Stimulated activated naive CD4-positive, alpha-beta T cell (primary cell): ENCODE results near the gene DLG2.

Experiments
- DNase-seq, 6 experiments: peaks; one replicate each; lab custom pipeline; 2025; lab: John Stamatoyannopoulos, UW

Gene DLG2

DNA sequence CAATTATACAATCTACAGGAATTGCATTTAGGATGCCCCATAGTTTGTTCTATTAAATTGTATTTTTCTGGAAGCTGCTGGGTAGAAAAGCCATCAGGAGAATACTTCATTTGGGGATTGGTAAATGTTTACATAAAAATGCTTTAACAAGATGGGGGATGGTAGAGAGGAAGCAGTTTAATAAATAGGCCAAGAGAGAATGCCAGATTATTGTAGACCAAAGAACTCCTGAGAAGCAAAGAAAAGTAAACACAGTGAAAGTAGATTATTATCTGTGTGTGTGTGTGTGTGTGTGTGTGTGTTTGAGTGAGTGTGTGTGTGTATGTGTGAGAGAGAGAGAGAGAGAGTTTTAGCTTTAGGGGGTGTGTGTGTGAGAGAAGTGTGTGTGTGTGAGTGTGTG is 1520.6 kb downstream of the DLG2 start:
- no peak for DNase-seq

DNA sequence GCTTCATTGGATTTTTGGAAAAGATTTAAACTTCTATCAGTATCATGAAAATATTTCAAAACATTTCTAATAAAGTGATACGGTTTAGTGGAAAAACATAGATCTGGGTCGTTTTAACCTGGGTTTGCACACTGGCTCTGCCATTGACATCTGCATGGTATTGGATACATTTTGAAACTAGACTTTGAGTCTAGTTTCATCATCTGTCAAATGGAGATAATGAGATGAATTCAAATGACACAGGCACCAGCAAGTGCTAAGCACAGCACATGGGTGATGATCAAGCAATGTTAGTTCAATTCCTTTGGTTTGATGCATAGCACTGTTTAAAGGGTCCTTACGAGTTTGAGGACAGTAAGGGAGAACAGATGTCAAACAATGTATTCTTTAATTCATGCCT is 1522.0 kb downstream of the DLG2 start:
- no peak for DNase-seq

DNA sequence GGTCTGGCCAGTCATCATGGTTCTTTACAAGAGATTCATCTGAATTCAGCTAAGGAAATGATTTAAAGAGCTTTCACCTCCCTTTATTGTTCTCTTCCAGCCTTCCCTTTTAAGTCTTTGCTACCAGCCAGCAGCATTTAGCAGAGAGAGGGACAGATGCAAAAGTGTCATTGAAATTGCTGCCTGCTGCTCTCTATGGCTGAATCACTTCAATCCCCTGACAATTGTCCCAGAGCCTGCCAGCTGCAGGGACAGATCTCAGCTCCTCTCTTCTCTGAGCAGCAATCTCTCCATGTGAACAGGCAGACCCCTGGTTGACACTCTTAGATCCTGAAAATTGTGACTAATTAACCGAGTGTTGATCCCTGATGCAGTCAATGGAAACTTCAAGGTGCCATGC is 1524.0 kb downstream of the DLG2 start:
- DNase-seq: no peak

DNA sequence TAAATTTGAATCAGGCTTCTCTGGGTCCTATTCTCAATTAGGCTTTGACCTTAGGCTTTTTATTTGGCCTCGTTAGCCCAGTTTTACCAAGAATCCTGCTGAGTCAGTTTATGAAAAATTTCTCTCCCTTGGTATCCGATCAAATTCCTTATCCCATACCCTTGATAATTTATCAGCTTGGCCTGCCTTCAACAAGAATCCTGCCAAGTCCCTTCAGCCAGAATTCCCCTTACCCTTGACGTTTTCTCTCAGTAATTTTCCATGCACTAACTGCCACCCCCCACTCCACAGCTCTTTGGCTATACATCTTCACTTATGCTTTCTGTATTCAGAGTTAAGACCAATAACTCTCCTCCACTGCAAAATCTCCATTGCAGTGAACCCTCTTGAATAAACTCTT is 1530.0 kb downstream of the DLG2 start:
- DNase-seq: no peak

DNA sequence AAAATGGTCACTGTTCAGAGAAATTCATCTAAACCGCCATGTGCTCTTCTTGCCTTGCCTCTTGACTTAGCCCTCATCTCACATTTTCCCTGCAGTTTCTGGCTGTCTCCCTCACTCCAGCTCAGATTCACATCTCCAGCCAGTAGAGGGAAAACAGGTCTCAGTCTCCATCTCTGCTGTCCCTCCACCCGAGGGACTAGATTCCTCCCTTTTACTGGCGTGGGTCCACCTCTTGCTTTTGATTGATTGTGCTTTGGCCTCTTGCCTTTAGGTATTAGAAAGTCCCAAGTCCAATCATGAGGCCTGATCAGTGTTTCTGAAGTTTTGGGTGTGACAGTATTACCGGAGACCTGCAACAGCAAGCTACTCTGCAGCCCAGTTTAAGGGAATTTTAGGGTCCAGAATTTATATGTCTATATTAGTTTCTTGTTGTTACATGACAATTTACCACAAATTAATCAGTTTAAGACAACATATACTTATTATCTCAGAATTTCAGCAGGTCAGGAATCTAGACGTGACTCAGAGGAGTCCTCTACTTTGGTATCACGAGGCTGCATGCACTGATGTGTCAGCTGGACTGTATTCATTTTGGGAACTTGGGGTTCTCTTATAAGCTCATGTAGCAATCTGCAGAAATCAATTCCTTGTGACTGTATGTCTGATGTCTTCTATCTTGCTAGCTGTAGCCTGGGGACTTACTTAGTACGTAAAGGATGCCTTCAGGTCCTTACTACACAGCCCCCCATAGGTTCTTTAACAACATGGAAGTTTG is 1535.7 kb downstream of the DLG2 start:
- no peak for DNase-seq

DNA sequence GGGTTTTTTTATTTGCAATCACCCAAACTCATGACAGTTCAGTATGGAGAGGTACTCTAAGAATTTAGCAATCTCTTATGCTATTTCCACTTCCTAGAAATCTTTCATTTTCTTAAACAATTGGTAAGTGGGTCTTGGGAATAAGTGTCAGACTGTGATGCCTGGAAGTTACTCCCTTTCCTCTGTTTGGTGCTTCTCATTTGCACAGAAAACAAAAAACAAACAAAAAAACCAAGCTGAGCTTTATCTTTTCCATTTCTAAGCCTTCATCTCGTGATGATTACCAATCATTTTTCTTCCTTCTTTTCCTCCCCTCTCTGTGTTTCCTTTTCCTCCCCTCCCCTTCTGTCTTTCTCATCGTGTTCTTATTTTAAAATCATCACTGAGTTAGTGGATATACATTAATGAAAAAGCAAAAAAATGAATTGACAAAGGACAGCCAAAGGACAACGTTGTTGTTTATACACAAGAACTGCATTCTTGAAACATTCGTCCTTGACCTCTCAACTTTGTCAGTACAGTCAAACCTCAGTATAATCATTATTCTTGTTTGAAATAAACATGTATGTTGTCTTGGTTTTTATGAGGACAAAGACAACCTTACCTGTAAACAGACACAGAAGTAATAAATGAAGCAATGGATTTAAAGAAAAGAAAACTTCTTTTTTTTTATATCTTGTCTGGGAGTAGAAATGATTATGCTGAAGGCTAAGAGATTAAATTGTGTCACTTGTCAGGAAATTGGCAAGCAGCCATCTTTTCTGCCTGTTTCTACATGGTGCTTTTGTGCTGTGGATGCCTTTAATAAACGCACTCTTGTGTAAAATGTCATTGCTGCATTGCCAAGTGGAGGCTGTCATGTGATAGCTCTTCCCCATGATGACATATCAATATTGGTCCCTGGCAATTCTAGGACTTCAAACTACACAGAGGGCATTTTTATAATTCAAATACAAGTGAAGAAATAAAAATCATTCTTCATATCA is 1537.8 kb downstream of the DLG2 start:
- DNase-seq: no peak

DNA sequence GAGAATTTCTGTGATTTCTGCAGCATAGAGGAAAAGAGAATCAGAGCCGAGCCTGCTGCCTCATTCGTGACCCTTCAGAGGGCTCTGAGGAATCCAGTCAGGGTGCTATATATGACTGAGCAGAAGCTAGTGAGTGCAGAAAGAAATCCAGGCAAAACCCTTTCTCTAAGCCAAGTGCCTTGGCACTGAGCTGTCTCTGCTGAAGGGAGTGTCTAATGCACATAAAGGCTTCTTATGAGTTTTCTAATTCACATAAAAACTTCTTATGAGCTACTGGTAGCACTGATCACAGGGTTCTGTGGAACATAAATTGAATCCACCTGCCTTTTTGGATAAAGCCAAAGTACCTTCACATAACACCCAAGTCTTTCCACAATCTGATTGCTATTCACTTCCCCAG is 1555.3 kb downstream of the DLG2 start:
- no peak for DNase-seq

DNA sequence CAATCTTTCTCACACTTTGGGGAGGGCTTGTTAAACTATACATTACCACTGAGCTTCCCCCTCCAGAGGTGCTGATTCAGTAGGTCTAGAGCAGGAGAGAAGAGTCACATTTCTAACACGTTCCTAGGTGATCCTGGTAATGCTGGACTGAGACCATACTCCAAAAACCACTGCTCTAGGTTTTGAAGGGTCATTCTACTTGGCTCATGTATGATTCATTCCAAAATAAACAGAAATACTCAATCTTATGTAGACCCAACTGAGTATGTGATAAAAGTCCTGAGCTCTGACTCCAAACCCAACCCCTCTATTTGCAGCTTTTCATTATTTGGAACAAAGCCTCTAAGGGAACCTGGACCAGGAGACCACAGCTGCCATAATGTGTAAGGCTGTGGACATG is 1558.1 kb downstream of the DLG2 start:
- no peak for DNase-seq

DNA sequence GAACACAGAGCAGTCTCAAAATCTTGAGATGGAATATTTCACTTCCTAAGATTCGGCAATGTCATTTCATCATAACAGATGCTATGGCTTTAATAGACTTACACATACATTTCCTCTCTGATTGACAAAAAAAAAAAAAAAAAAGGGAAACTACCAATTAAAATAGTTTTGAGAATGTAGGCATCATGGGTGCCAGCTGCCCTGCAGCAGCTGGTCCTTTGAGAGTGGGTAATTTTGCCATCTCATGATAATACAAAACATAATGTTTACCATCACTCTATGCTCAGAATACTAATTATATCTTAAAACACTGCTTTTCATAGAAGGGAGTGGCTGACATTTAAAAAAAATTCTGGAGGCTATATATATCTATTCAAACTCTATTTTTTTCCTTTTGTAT is 1565.4 kb downstream of the DLG2 start:
- DNase-seq: no peak

DNA sequence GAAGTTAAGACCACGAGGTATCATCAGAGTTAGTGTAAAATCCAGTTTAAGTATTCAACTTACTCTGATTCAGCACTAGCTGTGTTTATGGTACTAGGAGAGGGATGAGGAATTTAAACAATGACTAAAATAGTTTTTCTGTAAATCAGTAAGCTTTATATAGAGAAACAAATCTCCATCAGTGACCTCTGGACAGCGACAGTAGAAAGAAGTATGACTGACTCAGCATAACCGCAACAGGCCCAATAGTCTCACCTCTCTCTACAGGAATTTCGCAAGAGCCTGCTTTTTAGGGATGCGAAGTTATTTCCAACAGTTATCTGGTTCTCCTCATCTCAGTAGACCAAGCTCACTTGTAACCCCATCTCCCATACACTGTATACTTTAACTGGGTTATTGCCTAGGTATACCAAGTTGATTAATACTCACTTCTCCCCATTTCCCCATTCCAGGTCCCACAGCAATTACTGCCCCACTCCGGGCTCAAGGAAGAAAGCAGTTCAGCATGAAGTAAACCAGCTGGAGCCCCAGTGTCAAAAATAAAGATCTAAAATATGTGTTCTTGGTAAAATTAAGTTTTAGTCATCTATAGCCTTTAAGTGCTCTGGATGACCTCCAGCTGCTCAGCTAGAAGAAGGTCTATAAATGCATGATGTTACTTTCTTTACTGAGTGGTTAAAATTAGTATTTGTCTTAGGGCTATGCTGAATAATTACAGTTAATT is 1570.3 kb downstream of the DLG2 start:
- DNase-seq: no peak

DNA sequence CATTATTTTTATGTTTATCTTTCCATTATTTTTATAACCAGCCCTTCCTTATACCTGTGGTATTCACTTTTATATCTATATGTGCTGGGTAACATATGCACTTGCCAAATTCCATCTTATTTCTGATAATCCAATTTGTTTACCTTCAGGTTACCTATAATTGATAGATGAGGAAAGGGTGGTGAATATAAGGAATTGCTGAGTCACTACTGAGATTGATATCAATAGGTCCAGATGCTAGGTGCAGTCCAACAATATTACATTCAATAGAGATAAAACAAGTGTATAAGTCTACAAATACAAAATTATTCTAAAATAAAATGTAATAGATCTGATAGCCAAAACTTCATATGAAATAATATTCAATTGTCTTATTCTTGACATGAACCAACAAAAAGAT is 1582.0 kb downstream of the DLG2 start:
- DNase-seq: no peak

DNA sequence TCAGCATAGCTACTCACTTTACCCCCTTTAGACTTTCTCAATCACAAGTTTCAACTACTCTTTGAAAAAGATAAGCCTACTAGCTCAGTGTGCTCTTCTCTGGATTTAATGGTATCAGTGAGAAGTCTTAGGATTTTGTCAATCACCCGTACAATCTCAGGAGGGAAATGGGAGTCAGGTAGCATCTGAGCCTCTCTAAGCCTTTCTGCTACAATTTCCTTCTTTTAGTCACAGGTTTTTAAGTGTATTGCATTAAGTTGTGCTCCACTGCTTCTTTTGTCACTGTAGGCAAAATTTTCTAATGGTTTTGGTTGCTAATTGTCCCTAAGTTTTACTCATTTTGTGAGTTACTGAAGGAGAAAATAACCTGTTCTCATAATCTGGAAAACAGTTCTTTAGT is 1582.4 kb downstream of the DLG2 start:
- no peak for DNase-seq

DNA sequence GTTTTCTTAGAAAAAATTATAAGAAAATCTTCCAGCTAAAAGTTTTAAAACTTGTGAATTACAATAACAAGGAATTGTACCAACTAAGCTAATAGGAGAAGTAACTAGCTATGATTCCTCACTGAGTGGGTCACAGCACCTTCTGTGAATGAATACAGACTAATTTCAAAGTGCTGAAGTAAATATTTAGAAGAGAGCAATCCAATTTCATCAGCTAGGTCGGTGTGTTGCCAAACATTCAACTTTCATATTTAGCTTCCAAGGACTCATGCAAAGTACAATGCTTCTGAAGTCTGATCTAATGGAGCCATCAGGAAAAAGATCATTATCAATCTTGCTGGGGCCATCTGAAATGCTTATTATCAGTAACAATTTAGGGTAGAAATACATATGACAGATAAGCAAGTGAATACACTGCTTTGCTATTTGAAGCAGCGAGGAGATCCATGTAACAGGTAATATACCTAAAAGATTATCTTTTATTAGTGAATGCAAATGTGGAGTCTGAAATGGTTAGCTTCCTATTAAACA is 1590.4 kb downstream of the DLG2 start:
- no peak for DNase-seq

DNA sequence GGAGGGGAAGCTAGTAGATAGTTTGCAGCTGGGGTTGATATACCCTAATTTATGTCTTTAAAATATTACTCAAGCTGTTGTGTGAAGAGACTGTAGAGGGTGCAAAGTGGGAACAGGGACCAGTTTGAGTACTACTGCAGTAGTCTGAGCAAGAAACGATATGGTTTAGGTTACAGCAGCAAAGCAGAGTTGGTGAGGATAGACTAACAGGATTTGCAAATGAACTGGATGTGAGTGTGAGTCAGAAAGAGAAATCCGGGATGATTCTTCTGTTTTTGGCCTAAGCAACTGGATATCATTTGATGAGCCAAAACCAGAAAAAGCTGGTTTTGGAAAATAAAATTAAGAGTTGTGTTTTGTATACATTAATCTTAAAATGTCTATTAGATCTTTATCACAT is 1591.5 kb downstream of the DLG2 start:
- DNase-seq: no peak

DNA sequence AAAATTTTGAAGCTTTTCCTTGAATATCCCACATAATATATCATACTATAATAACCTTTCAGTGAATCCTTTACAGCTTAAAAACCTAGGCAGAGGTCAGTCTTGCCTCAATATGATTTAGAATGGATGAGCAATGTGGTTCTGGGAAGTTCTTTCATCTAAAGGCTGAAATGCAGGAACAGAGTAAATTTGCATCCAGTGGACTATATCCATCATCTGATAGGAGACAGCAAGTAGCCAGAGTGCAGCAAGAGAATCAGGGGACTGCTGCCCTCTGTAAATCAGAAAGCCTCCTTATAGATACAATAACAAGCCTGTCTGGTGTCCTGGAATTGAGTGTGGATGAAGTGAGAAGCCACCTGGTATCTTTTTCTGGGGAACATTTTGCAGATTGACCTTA is 1592.7 kb downstream of the DLG2 start:
- no peak for DNase-seq

DNA sequence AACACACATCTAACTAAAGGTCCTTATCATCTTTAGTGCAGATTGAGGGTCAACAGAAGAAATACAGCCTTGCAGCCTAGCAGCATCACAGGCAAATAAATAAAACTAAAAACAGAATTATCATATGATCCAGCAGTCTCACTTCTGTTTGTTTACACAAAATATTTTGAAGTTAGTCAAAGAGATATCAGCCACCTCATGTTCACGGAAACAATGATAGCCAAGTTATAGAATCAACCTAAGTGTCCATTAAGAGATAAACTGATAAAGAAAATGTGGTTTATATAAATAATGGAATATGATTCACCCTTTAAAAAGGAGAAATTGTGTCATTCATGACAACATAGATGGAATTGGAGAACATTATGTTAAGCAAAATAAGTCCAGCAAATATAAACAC is 1602.9 kb downstream of the DLG2 start:
- no peak for DNase-seq

DNA sequence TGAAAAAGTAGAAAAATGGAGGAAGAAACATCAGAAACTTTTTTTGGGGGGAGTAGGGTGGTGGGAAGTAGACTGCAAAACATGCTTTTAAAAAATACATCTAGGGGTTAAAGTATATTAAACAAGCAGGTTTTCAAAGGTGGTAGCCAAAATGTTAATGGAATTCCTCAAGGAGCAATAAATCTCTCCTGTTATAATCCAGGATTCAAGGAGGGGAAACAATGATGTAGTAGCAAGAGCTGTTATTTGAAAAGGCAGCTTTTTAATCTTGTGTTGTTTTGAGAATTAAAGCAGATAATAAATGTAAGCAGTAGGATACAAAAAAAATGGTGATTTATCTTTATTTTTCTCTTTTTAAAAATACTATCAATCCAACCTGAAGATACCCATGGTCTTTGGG is 1604.4 kb downstream of the DLG2 start:
- no peak for DNase-seq

DNA sequence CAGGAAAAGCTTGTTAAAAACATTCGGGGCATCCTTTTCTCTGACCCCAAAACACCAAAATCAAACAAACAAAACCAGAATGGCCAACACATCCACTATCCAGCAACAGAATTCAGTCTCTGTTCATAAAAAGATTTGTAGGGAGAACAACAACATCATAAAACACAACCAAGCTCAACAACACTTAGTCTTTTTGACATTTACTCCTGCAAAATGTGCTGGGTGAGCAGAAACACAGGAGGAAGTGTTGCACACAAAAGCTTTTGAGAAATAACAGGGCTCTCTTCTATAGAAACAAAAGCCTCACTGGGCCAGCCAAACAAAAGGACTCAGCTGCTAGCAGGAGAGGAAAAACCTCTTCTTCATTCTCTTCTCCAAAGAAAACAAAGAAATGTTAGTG is 1604.9 kb downstream of the DLG2 start:
- no peak for DNase-seq

DNA sequence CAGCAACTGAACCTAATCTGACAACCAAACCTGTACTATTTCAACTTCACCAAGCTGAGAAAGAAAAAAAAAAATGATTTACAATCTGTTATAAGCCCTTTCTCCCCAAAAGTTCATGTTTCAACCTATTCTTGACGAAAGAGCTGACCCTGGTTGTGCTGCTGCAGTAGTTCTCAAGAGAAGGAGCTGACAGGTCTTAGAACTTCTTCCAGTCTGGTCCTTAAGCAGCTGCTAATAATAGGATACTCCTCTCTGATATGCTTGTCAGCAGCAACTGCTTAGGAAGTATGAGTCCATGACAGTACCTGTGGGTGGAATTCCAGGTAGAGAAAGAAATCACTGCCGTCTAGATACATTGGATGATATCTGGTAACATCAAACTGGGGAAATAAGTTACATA is 1605.9 kb downstream of the DLG2 start:
- no peak for DNase-seq

DNA sequence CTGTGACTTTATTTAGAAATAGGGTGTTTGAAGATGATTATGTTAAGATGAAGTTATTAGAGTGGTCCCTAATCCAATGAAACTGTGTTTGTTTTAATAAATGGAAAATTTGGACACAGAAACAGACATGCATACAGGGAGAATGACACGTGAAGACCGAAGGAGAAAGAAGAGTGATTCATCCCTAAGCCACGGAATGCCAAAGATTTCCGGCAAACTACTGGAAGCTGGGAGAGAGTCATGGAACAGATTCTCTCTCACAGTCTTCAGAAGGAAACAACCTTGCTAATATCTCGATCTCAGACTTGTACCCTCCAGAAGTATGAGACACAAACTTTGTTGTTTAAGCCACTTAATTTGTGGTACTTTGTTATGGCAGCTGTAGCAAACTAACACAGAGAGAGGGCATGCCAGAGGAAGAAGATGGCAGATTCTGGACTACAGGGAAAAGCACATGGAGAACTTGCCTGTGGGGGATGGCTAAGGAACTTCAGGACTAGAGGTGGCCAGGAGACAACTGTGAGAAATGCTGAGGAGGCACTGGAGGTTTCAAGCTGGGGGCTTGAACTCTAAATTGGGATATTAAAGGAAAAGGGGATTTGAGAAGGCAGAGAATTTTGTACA is 1607.5 kb downstream of the DLG2 start:
- no peak for DNase-seq

DNA sequence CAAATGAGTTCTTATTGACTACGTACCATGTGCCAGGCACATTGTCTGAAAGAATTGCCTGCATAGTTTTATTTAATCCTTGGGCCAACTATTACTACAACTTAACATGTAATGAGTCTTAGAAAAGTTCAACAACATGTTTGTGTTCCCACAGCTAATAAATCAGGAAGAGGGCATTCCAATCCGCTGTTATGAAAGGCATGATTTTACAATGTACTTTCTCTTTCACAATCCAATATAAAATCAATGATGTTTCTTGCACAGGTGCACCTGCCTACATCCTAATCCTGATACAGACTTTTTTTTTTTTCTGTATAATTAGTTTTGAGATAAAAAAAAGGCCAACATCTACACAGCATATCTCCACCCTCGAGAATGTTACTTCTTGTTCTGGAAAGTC is 1612.6 kb downstream of the DLG2 start:
- DNase-seq: no peak
